Neuronal stem cell (in vitro differentiated cells): Measurements from ENCODE around the gene HMX1.

Experiments used
- DNase-seq: peaks from one replicate; pipeline ENCODE4 v3.0.0-alpha.2; 2013; ENCODE audit warnings: low spot score
- H2AFZ ChIP-seq: one replicate; pipeline ENCODE4 v1.6.1; 2013; ENCODE audit warnings: mild to moderate bottlenecking, low read length, inconsistent platforms
- H2AK5ac ChIP-seq: 2 replicates; pipeline ENCODE4 v1.6.1; 2013; ENCODE audit warnings: low read depth, mild to moderate bottlenecking, inconsistent platforms, low read length, moderate library complexity, mixed read lengths
- H2BK120ac ChIP-seq: 2 replicates; pipeline ENCODE4 v1.6.1; 2013; ENCODE audit warnings: low read depth, mild to moderate bottlenecking, inconsistent platforms, low read length, moderate library complexity, mixed read lengths
- H2BK12ac ChIP-seq: one replicate; pipeline ENCODE4 v1.6.1; 2013; ENCODE audit warnings: low read length, inconsistent platforms
- H2BK15ac ChIP-seq: 2 replicates; pipeline ENCODE4 v1.6.1; 2013; ENCODE audit warnings: mild to moderate bottlenecking, low read length, inconsistent platforms, mixed read lengths
- H2BK5ac ChIP-seq: one replicate; pipeline ENCODE4 v1.6.1; 2013; ENCODE audit warnings: inconsistent platforms, mild to moderate bottlenecking, low read length, moderate library complexity
- H3K14ac ChIP-seq: one replicate; pipeline ENCODE4 v1.6.1; 2013; ENCODE audit warnings: low read length, inconsistent platforms
- H3K18ac ChIP-seq: 2 replicates; pipeline ENCODE4 v1.6.1; 2013; ENCODE audit warnings: low read length, inconsistent platforms
- H3K23ac ChIP-seq: 2 replicates; pipeline ENCODE4 v1.6.1; 2013; ENCODE audit warnings: low read depth, mild to moderate bottlenecking, mixed read lengths, low read length, inconsistent platforms; ENCODE audit not compliant: poor library complexity
- H3K27ac ChIP-seq: replicated peaks from 3 replicates; pipeline ENCODE4 v1.5.1; 2013; ENCODE audit warnings: low read length, inconsistent platforms
- H3K27me3 ChIP-seq, 3 experiments: 2 replicates each; pipeline ENCODE4 v1.6.1; 2013; ENCODE audit warnings: low read length in 3 of 3, mild to moderate bottlenecking in 2 of 3, inconsistent platforms in 1 of 3, low read depth in 1 of 3, mixed read lengths in 1 of 3, moderate library complexity in 1 of 3; ENCODE audit not compliant: control insufficient read depth in 3 of 3, insufficient read depth in 3 of 3
- H3K36me3 ChIP-seq, 2 donors: replicated peaks in 1 of 2; 2 replicates each; pipeline ENCODE4 v1.6.1; 2013; ENCODE audit warnings: low read length in 2 of 2; ENCODE audit not compliant: control insufficient read depth in 2 of 2, insufficient read depth in 2 of 2
- H3K4ac ChIP-seq: 2 replicates; pipeline ENCODE4 v1.6.1; 2013; ENCODE audit warnings: inconsistent platforms, mild to moderate bottlenecking, low read length, moderate library complexity
- H3K4me1 ChIP-seq, 2 donors: 1 replicate in 1 of 2; 2 replicates in 1 of 2; pipeline ENCODE4 v1.6.1; 2013; ENCODE audit warnings: low read length in 2 of 2, low read depth in 1 of 2; ENCODE audit not compliant: control insufficient read depth in 2 of 2, insufficient read depth in 1 of 2
- H3K4me2 ChIP-seq: one replicate; pipeline ENCODE4 v1.6.1; 2013; ENCODE audit warnings: mild to moderate bottlenecking, low read length, inconsistent platforms; ENCODE audit not compliant: insufficient read depth, poor library complexity, severe bottlenecking
- H3K4me3 ChIP-seq, 2 donors: 2 replicates each; pipeline ENCODE4 v1.5.1; 2013; ENCODE audit warnings: low read length in 2 of 2, mild to moderate bottlenecking in 2 of 2, inconsistent platforms in 1 of 2, moderate library complexity in 1 of 2
- H3K79me1 ChIP-seq: one replicate; pipeline ENCODE4 v1.6.1; 2013; ENCODE audit warnings: low read depth, mild to moderate bottlenecking, inconsistent platforms, low read length, moderate library complexity
- H3K9ac ChIP-seq: one replicate; pipeline ENCODE4 v1.6.1; 2013; ENCODE audit warnings: mild to moderate bottlenecking, low read depth, low read length, inconsistent platforms; ENCODE audit not compliant: poor library complexity
- H3K9me3 ChIP-seq, 2 donors: replicated peaks in 1 of 2; 2 replicates each; pipeline versions ENCODE3 to v1.6.1; 2013; ENCODE audit warnings: low read length in 2 of 2, mild to moderate bottlenecking in 2 of 2, inconsistent platforms in 1 of 2, low read depth in 1 of 2, mixed read lengths in 1 of 2, moderate library complexity in 1 of 2; ENCODE audit not compliant: control insufficient read depth in 2 of 2, insufficient read depth in 1 of 2
- H4K8ac ChIP-seq: one replicate; pipeline ENCODE4 v1.6.1; 2013; ENCODE audit warnings: low read depth, mild to moderate bottlenecking, inconsistent platforms, low read length, moderate library complexity
- H4K91ac ChIP-seq: one replicate; pipeline ENCODE4 v1.6.1; 2013; ENCODE audit warnings: low read length, low read depth, mild to moderate bottlenecking, inconsistent platforms; ENCODE audit not compliant: poor library complexity
- WGBS, 2 donors: extraction: QIAGEN DNeasy Blood & Tissue Kit; methylation state at CpG; one replicate each; pipeline ENCODE4 v1.1.7; 2013; ENCODE audit warnings: missing lambda C conversion rate in 2 of 2, mixed read lengths in 1 of 2; ENCODE audit not compliant: insufficient read length in 2 of 2, insufficient replicate concordance in 1 of 2; ENCODE audit errors: extremely low coverage in 2 of 2; 5-methylcytosine and 5-hydroxymethylcytosine counted together

The HMX1 gene

DNA sequence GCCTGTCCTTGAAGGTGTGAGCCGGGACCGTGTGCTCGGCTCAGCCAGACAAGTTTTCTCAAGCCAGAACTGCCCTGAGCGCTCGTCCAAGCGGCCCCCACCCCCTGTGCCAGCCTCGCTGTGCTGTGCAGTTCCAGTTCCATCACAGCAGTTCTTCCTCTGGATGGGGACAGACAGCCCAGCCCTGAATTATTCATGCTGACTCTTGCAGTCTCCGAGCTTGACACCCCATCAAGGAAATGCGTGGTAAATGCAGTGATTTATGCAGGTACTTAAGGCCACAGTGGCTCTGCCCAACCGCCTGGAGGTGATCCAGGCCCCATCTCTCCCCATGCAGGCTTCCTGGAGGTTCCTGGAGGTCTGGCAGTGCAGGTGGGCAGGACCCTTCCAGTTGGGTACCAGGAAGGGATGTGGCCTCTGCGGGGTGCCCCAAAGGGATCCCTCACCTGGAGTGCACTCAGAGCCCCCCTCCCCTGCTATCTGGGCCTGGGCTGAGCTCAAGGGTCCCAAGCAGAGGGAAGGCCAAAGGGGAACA is 44.8 kb upstream of the HMX1 start:
- Histone ChIP-seq H3K4me2 (no peak overlapping the region), H3K23ac (no peak overlapping the region), H2BK120ac (no peak overlapping the region), H3K4ac (no peak overlapping the region), H4K8ac (no peak overlapping the region), H3K9me3 (no peaks in the 10 kb centered on the region), H4K91ac (no peak overlapping the region), H3K4me3 (no peak overlapping the region), H3K27me3 (peaks cover 0 to 6% (median 5%) of the 10 kb centered on the region in 3 experiments), H3K36me3 (no peaks in the 10 kb centered on the region), H3K9ac (no peak overlapping the region), H3K4me1 (no peaks in the 10 kb centered on the region), H2BK15ac (no peak overlapping the region), H2BK12ac (no peak overlapping the region), H3K79me1 (no peaks in the 10 kb centered on the region), H3K27ac (no peak overlapping the region), H2BK5ac (no peak overlapping the region), H2AK5ac (peak overlapping the region; percentile 33), H2AFZ (no peak overlapping the region), H3K14ac (no peak overlapping the region), H3K18ac (peak overlapping the region; percentile 32)
- WGBS, 2 donors: no CpG with 5 or more reads among the region's 11 CpGs
- no peak for DNase-seq

DNA sequence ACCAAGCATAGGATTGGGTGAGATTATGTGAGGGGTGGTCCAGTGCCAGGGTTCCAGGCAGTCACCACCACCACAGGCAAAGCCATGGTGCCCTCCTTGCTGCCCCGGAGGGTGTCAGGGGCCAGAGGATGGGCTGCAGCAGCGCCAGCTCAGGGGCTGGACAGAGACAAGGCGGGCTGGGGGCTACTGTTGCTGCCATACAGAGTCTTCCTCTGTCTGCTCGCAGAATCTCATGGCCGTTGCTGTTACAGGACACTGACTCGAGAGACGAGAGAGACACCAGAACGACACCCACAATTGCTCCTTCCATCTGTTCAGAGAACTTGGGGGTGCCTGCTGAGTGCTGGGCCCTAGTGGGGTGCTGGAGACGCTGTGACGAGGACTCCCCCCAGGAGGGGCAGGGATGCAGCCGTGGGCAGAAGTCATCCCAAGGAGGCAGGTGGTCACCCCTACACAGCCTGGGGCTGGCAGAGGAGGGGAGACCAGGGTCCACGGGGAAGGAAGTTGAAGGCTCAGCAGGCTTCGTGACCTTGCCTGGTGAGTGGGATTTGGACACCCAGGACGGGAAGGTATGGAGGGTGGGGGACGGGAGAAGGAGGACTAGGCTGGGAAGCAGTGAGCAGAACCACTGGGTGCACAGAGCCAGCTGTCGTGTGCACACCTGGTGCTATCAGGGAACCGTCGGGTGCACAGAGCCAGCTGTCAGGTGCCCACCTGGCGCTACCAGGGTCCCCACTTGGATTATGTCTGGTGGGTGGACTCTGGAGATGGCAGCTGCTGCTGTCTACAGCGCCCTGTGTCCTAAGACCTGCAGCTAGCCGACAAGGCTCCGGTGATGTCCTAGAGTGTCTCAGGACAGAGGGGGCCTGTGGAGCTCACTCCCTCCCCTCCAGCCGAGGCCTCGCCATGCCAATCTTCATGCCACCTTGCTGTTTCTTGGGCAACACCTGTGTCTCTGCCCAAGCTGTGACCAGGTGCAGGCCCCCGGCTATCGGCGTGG is 43.9 kb upstream of the HMX1 start:
- no peaks in the 10 kb centered on the region for H3K4me1 ChIP-seq
- H2AFZ ChIP-seq: no peak overlapping the region
- H3K14ac ChIP-seq: peak overlapping the region; percentile 63
- peak overlapping the region; percentile 33 for H2AK5ac ChIP-seq
- H3K4ac ChIP-seq: no peak overlapping the region
- H3K4me3 ChIP-seq: no peak overlapping the region
- no peak overlapping the region for H4K91ac ChIP-seq
- H3K4me2 ChIP-seq: no peak overlapping the region
- H2BK5ac ChIP-seq: no peak overlapping the region
- peak overlapping the region; percentile 21 for H2BK120ac ChIP-seq
- peaks cover 0 to 13% (median 5%) of the 10 kb centered on the region in 3 experiments for H3K27me3 ChIP-seq
- H3K36me3 ChIP-seq: no peaks in the 10 kb centered on the region
- H3K9ac ChIP-seq: peak overlapping the region; percentile 13
- H4K8ac ChIP-seq: no peak overlapping the region
- no CpG with 5 or more reads among the region's 27 CpGs for WGBS, 2 donors
- H3K27ac ChIP-seq: no peak overlapping the region
- H3K9me3 ChIP-seq: no peaks in the 10 kb centered on the region
- no peak overlapping the region for H2BK15ac ChIP-seq
- H3K79me1 ChIP-seq: no peaks in the 10 kb centered on the region
- H3K23ac ChIP-seq: peak overlapping the region; percentile 16
- H3K18ac ChIP-seq: peak overlapping the region; percentile 66
- DNase-seq: no peak
- no peak overlapping the region for H2BK12ac ChIP-seq

DNA sequence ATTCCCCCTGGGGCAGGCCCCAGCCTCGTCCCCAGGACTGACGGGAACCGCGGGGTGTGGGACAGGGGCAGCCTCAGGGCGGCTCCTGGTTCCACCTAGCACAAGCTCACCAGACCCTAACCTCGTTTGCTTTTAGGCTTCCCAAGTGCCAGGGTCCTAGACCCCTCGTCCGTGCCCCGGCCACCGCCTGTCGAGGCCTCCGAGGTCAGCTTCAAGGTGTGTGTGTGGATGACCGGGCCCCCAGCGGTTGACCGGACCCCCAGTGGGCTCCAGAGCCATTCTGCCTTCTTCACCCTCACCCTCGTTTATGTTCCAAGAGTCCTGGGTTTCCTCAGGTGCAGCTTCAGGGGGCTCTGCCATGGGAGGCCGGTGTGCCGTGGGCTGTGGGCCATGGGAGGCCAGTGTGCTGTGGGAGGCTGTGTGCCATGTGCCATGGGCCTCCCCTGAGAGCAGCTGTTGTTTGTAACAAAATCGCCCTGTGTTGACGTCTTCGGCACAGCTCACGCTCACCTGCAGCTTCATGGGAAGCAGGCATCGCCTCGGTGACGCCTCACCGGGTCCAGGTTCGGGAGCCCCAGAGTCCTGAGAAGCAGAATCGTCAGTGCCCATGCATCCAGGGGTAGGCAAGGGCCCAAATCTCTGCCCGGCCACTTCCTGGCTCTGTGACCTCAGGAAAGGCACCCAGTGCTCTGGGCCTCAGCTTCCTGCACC is 43.0 kb upstream of the HMX1 start:
- Histone ChIP-seq H2BK12ac (no peak overlapping the region), H4K8ac (no peak overlapping the region), H3K4me2 (no peak overlapping the region), H3K18ac (no peak overlapping the region), H2BK5ac (no peak overlapping the region), H2BK15ac (no peak overlapping the region), H4K91ac (no peak overlapping the region), H3K23ac (no peak overlapping the region), H2AFZ (no peak overlapping the region), H3K4ac (no peak overlapping the region), H3K14ac (peak overlapping the region; percentile 31), H3K4me3 (no peak overlapping the region), H3K79me1 (no peaks in the 10 kb centered on the region), H3K36me3 (no peaks in the 10 kb centered on the region), H3K9me3 (no peaks in the 10 kb centered on the region), H2BK120ac (peak overlapping the region; percentile 21), H3K27ac (no peak overlapping the region), H3K9ac (no peak overlapping the region), H3K27me3 (peaks cover 0 to 18% (median 4%) of the 10 kb centered on the region in 3 experiments), H2AK5ac (no peak overlapping the region), H3K4me1 (no peaks in the 10 kb centered on the region)
- WGBS, 2 donors: no CpG with 5 or more reads among the region's 29 CpGs
- DNase-seq: no peak
